ENCODE results near the gene XRN1.
"Not testable (repeated sequence)": the region's sequence is repeated elsewhere in the genome, so short reads cannot be mapped to it uniquely, and the experiment has no call there.

DNA sequence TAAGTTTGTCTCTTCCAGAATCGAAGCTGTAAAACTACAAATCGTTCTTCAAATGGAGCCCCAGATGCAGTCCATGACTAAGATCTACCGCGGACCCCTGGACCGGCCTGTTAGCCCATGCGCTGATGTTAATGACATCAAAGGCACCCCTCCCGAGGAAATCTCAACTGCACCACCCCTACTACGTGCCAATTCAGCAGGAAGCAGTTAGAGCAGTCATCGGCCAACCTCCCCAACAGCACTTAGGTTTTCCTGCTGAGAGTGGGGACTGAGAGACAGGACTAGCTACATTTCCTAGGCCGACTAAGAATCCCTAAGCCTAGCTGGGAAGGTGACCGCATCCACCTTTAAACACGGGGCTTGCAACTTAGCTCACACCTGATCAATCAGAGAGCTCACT lies 4.8 kb downstream of the XRN1 start:
- TF ChIP-seq, protein P1, sequence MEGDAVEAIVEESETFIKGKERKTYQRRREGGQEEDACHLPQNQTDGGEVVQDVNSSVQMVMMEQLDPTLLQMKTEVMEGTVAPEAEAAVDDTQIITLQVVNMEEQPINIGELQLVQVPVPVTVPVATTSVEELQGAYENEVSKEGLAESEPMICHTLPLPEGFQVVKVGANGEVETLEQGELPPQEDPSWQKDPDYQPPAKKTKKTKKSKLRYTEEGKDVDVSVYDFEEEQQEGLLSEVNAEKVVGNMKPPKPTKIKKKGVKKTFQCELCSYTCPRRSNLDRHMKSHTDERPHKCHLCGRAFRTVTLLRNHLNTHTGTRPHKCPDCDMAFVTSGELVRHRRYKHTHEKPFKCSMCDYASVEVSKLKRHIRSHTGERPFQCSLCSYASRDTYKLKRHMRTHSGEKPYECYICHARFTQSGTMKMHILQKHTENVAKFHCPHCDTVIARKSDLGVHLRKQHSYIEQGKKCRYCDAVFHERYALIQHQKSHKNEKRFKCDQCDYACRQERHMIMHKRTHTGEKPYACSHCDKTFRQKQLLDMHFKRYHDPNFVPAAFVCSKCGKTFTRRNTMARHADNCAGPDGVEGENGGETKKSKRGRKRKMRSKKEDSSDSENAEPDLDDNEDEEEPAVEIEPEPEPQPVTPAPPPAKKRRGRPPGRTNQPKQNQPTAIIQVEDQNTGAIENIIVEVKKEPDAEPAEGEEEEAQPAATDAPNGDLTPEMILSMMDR (optimal IDR thresholded peaks at IDR 0.05 in 1 of 3, IDR thresholded peaks at IDR 0.05 in 1 of 3, conservative IDR thresholded peaks at IDR 0.05 in 1 of 3; ENCODE audit: extremely low read depth in 1 of 3, insufficient read depth in 2 of 3, low read length in 3 of 3) = not testable (repeated sequence)
- TF ChIP-seq EZH2 (IDR thresholded peaks at IDR 0.05; ENCODE audit: low read length) = not testable (repeated sequence)

Data from keratinocyte (primary cell).